ENCODE results near the gene OXCT2.
"Not testable (repeated sequence)": the region's sequence is repeated elsewhere in the genome, so short reads cannot be mapped to it uniquely, and the experiment has no call there.

OXCT2 gene

DNA sequence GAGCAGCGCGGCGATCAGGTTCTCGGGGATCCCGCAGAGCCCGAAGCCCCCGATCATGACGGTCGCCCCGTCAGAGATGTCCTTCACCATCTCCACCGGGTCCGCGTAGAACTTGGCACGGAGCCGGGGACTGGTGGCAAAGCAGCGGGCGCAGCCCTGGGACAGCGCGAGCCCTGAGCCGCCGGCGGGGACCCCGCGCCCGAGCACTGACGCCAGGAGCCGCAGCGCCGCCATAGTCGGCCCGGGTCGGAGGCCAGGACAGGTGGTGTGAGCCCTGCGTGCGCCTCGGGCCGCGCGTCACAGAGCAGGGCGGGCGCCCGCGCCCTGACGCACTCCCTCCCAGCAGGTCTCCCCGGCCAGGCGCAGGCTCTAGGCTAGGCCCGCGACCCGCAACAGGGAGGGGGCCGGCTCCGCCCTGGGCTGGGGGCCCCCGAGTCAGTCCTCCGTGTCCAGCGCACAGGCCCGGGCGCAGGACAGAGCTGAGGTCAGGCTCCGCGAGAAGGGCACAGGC, at the start of gene OXCT2:
Gene OXCT2 (minus strand): TSS at position 327 of the 511 bp plus-strand sequence. CDS start 93 bp downstream, at position 234.
- not testable (repeated sequence) for H3K9me3 ChIP-seq (ENCODE audit: insufficient read depth, low read depth, low read length); H3K4me3 ChIP-seq (ENCODE audit: low read length); H3K9ac ChIP-seq (ENCODE audit: low read depth, low read length); H3K4me1 ChIP-seq (ENCODE audit: insufficient read depth, low read length); H3K36me3 ChIP-seq (ENCODE audit: insufficient read depth, low read depth, low read length); H3K27ac ChIP-seq (ENCODE audit: low read length)
- peaks cover 26% of the 10 kb centered on the region for H3K27me3 ChIP-seq (ENCODE audit: insufficient read depth, low read length)

- Histone ChIP-seq H3K27me3 (ENCODE audit: insufficient read depth, low read length) (no peaks in the 10 kb centered on the region), H3K9me3 (ENCODE audit: insufficient read depth, low read depth, low read length) (no peaks in the 10 kb centered on the region), H3K4me3 (ENCODE audit: low read length) (no peak overlapping the region)
Measured at GRCh38 chr1:39819091-39819812, 48.1 kb upstream of the OXCT2 start.

GRCh38 chr1:39818482-39818881, 47.3 kb upstream of the OXCT2 start:
- H3K27ac ChIP-seq (ENCODE audit: low read length): no peak overlapping the region
- H3K9me3 ChIP-seq (ENCODE audit: insufficient read depth, low read depth, low read length): no peaks in the 10 kb centered on the region
- no peak overlapping the region for H3K9ac ChIP-seq (ENCODE audit: low read depth, low read length)
- H3K4me1 ChIP-seq (ENCODE audit: insufficient read depth, low read length): no peaks in the 10 kb centered on the region
- H3K4me3 ChIP-seq (ENCODE audit: low read length): no peak overlapping the region
- no peaks in the 10 kb centered on the region for H3K27me3 ChIP-seq (ENCODE audit: insufficient read depth, low read length)
- H3K36me3 ChIP-seq (ENCODE audit: insufficient read depth, low read depth, low read length): no peaks in the 10 kb centered on the region

More at GRCh38 chr1:39819091-39819812, 48.1 kb upstream of the OXCT2 start:
- Histone ChIP-seq H3K27ac (ENCODE audit: low read length) (no peak overlapping the region), H3K36me3 (ENCODE audit: insufficient read depth, low read depth, low read length) (no peaks in the 10 kb centered on the region), H3K4me1 (ENCODE audit: insufficient read depth, low read length) (no peaks in the 10 kb centered on the region), H3K9ac (ENCODE audit: low read depth, low read length) (no peak overlapping the region)

GRCh38 chr1:39817091-39817932, 46.2 kb upstream of the OXCT2 start:
- H3K4me3 ChIP-seq (ENCODE audit: low read length); H3K4me1 ChIP-seq (ENCODE audit: insufficient read depth, low read length); H3K36me3 ChIP-seq (ENCODE audit: insufficient read depth, low read depth, low read length); H3K27me3 ChIP-seq (ENCODE audit: insufficient read depth, low read length); H3K9me3 ChIP-seq (ENCODE audit: insufficient read depth, low read depth, low read length); H3K9ac ChIP-seq (ENCODE audit: low read depth, low read length); H3K27ac ChIP-seq (ENCODE audit: low read length): not testable (repeated sequence)

GRCh38 chr1:39816415-39817090, 45.4 kb upstream of the OXCT2 start:
- H3K4me1 ChIP-seq (ENCODE audit: insufficient read depth, low read length): no peaks in the 10 kb centered on the region
- no peaks in the 10 kb centered on the region for H3K27me3 ChIP-seq (ENCODE audit: insufficient read depth, low read length)
- no peaks in the 10 kb centered on the region for H3K36me3 ChIP-seq (ENCODE audit: insufficient read depth, low read depth, low read length)
- H3K9ac ChIP-seq (ENCODE audit: low read depth, low read length): no peak overlapping the region
- H3K9me3 ChIP-seq (ENCODE audit: insufficient read depth, low read depth, low read length): no peaks in the 10 kb centered on the region
- no peak overlapping the region for H3K4me3 ChIP-seq (ENCODE audit: low read length)
- no peak overlapping the region for H3K27ac ChIP-seq (ENCODE audit: low read length)

DNA sequence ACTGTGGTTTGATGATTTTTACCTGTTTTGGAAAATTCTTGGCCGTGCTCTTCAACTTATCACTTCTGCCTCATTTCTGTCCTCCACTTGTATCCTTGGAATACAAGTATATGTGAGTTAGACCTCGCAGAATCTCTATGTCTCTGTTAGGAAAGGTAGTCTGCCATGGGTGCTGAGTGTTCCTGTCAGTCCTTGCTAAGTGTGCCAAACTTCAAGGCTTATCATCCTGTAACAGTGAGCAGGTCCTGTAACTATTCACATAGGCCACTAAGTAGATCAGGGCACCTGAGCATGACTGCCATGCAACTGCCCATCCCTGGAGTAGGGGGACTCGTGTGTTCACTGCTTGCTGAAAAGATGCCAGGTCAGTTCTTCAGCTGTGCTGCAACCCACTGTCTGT, 41.8 kb upstream of the OXCT2 start:
- Histone ChIP-seq H3K4me1 (ENCODE audit: insufficient read depth, low read length) (no peaks in the 10 kb centered on the region), H3K9me3 (ENCODE audit: insufficient read depth, low read depth, low read length) (no peaks in the 10 kb centered on the region), H3K27ac (ENCODE audit: low read length) (no peak overlapping the region)

GRCh38 chr1:39808784-39809517, 37.8 kb upstream of the OXCT2 start:
- Histone ChIP-seq H3K36me3 (ENCODE audit: insufficient read depth, low read depth, low read length) (no peaks in the 10 kb centered on the region), H3K4me1 (ENCODE audit: insufficient read depth, low read length) (0 out of 2 replicates have a peak, but pooled peaks cover under 1% of the 10 kb centered on the region), H3K27me3 (ENCODE audit: insufficient read depth, low read length) (no peaks in the 10 kb centered on the region), H3K9me3 (ENCODE audit: insufficient read depth, low read depth, low read length) (no peaks in the 10 kb centered on the region; the same call in 1 of the 2 replicates), H3K9ac (ENCODE audit: low read depth, low read length) (no peak overlapping the region), H3K27ac (ENCODE audit: low read length) (no peak overlapping the region), H3K4me3 (ENCODE audit: low read length) (no peak overlapping the region)

More for the DNA sequence above, 41.8 kb upstream of the OXCT2 start:
- Histone ChIP-seq H3K27me3 (ENCODE audit: insufficient read depth, low read length) (no peaks in the 10 kb centered on the region), H3K36me3 (ENCODE audit: insufficient read depth, low read depth, low read length) (no peaks in the 10 kb centered on the region), H3K4me3 (ENCODE audit: low read length) (no peak overlapping the region), H3K9ac (ENCODE audit: low read depth, low read length) (no peak overlapping the region)

- Histone ChIP-seq H3K9ac (ENCODE audit: low read depth, low read length) (no peak overlapping the region), H3K4me3 (ENCODE audit: low read length) (no peak overlapping the region), H3K36me3 (ENCODE audit: insufficient read depth, low read depth, low read length) (no peaks in the 10 kb centered on the region), H3K27ac (ENCODE audit: low read length) (no peak overlapping the region), H3K27me3 (ENCODE audit: insufficient read depth, low read length) (no peaks in the 10 kb centered on the region), H3K9me3 (ENCODE audit: insufficient read depth, low read depth, low read length) (no peaks in the 10 kb centered on the region; the same call in 1 of the 2 replicates), H3K4me1 (ENCODE audit: insufficient read depth, low read length) (0 out of 2 replicates have a peak, but pooled peaks cover 4% of the 10 kb centered on the region)
Measured at GRCh38 chr1:39805385-39805784, 34.2 kb upstream of the OXCT2 start.

GRCh38 chr1:39802496-39803260, 31.5 kb upstream of the OXCT2 start:
- no peak overlapping the region for H3K27ac ChIP-seq (ENCODE audit: low read length)
- no peaks in the 10 kb centered on the region; the same call in 1 of the 2 replicates for H3K9me3 ChIP-seq (ENCODE audit: insufficient read depth, low read depth, low read length)
- no peak overlapping the region for H3K4me3 ChIP-seq (ENCODE audit: low read length)
- H3K27me3 ChIP-seq (ENCODE audit: insufficient read depth, low read length): peaks cover 14% of the 10 kb centered on the region
- no peaks in the 10 kb centered on the region for H3K36me3 ChIP-seq (ENCODE audit: insufficient read depth, low read depth, low read length)
- no peak overlapping the region for H3K9ac ChIP-seq (ENCODE audit: low read depth, low read length)
- 0 out of 2 replicates have a peak, but pooled peaks cover 4% of the 10 kb centered on the region for H3K4me1 ChIP-seq (ENCODE audit: insufficient read depth, low read length)

- H3K9ac ChIP-seq (ENCODE audit: low read depth, low read length): no peak overlapping the region
- no peaks in the 10 kb centered on the region for H3K36me3 ChIP-seq (ENCODE audit: insufficient read depth, low read depth, low read length)
- H3K4me3 ChIP-seq (ENCODE audit: low read length): no peak overlapping the region
- 0 out of 2 replicates have a peak, but pooled peaks cover 4% of the 10 kb centered on the region for H3K4me1 ChIP-seq (ENCODE audit: insufficient read depth, low read length)
- H3K27ac ChIP-seq (ENCODE audit: low read length): no peak overlapping the region
- H3K9me3 ChIP-seq (ENCODE audit: insufficient read depth, low read depth, low read length): no peaks in the 10 kb centered on the region
- peaks cover 18% of the 10 kb centered on the region for H3K27me3 ChIP-seq (ENCODE audit: insufficient read depth, low read length)
Measured at GRCh38 chr1:39800471-39800835, 29.3 kb upstream of the OXCT2 start.
